SK-N-SH (cell line): ENCODE measurements around the gene FRYL. TPM values are rescaled to one million over a fixed set of nuclear protein-coding genes. Genes with fewer than 3 reads are reported as not detected.

ENCODE experiments used
- CTCF ChIA-PET: fragments of 300-600, 350-600 bp; formaldehyde crosslinking; extraction: SDS; loops from one replicate; lab custom pipeline; 2021; lab: Yijun Ruan, JAX
- POLR2A ChIA-PET: fragments of 350-600 bp; sonication (Branson Sonifier 250); formaldehyde crosslinking; extraction: SDS; loops from one replicate; lab custom pipeline; 2020; ENCODE audit warnings: antibody characterized with exemption, inconsistent platforms; lab: Yijun Ruan, JAX
- DNase-seq: peaks from one replicate; pipeline ENCODE4 v3.0.0; 2012
- H2AFZ ChIP-seq: fragments of 200-600 bp; sonication (generic); 2 replicates; pipeline ENCODE4 v1.8.1; 2016; ENCODE audit warnings: antibody characterized with exemption, mild to moderate bottlenecking, low read depth
- H3F3A ChIP-seq: fragments of 200-600 bp; sonication (generic); replicated peaks from 2 replicates; pipeline ENCODE3; 2016; ENCODE audit warnings: antibody characterized with exemption, mild to moderate bottlenecking; ENCODE audit not compliant: insufficient read depth
- H3K27ac ChIP-seq, 2 experiments: fragments of 200-500 bp in 1 of 2; fragments of 200-600 bp in 1 of 2; sonication (Bioruptor generic) in 1 of 2; sonication (generic), shearing (Covaris generic) in 1 of 2; 2 replicates each; pipeline versions ENCODE4 v1.5.1 to v1.6.1; 2014 to 2016; ENCODE audit warnings: low read depth in 2 of 2, inconsistent platforms in 1 of 2, low read length in 1 of 2, mild to moderate bottlenecking in 1 of 2, mixed read lengths in 1 of 2
- H3K27me3 ChIP-seq: fragments of 200-600 bp; sonication (generic), shearing (Covaris generic); 2 replicates; pipeline ENCODE4 v1.6.1; 2016; ENCODE audit warnings: mixed run types; ENCODE audit not compliant: insufficient read depth
- H3K36me3 ChIP-seq, 2 experiments: fragments of 200-500 bp in 1 of 2; fragments of 200-600 bp in 1 of 2; sonication (Bioruptor generic) in 1 of 2; sonication (generic) in 1 of 2; replicated peaks in 1 of 2; 2 replicates each; pipeline versions ENCODE3 to v1.5.1; 2014 to 2016; ENCODE audit warnings: low read length in 1 of 2, mild to moderate bottlenecking in 1 of 2; ENCODE audit not compliant: insufficient read depth in 2 of 2, control insufficient read depth in 1 of 2
- H3K4me1 ChIP-seq, 2 experiments: fragments of 200-500 bp in 1 of 2; fragments of 200-600 bp in 1 of 2; sonication (Bioruptor generic) in 1 of 2; sonication (generic), shearing (Covaris generic) in 1 of 2; 2 replicates each; pipeline versions ENCODE4 v1.5.1 to v1.6.1; 2014 to 2016; ENCODE audit warnings: low read depth in 1 of 2, low read length in 1 of 2, mixed run types in 1 of 2; ENCODE audit not compliant: insufficient read depth in 2 of 2, control insufficient read depth in 1 of 2
- H3K4me2 ChIP-seq: fragments of 200-600 bp; sonication (generic), shearing (Covaris generic); 2 replicates; pipeline ENCODE4 v1.6.1; 2017; ENCODE audit warnings: mixed run types
- H3K4me3 ChIP-seq, 2 experiments: fragments of 200-500 bp in 1 of 2; fragments of 200-600 bp in 1 of 2; sonication (Bioruptor generic) in 1 of 2; sonication (generic), shearing (Covaris generic) in 1 of 2; 2 replicates each; pipeline versions ENCODE4 v1.5.1 to v1.8.1; 2014 to 2016; ENCODE audit warnings: low read depth in 2 of 2, inconsistent platforms in 1 of 2, low read length in 1 of 2, mild to moderate bottlenecking in 1 of 2, mixed read lengths in 1 of 2, moderate library complexity in 1 of 2
- H3K79me2 ChIP-seq: fragments of 200-600 bp; sonication (generic); 2 replicates; pipeline ENCODE4 v1.8.1; 2017; ENCODE audit warnings: mild to moderate bottlenecking; ENCODE audit not compliant: insufficient read depth
- H3K9ac ChIP-seq: fragments of 200-600 bp; sonication (generic); 2 replicates; pipeline ENCODE4 v1.6.1; 2017; ENCODE audit warnings: mixed run types
- H3K9me2 ChIP-seq: fragments of 200-600 bp; sonication (generic); 2 replicates; pipeline ENCODE4 v1.6.1; 2017; ENCODE audit warnings: mixed run types
- H3K9me3 ChIP-seq: fragments of 200-600 bp; sonication (generic); 2 replicates; pipeline ENCODE4 v1.6.1; 2017; ENCODE audit warnings: mixed run types, mild to moderate bottlenecking, moderate library complexity
- H4K20me1 ChIP-seq: fragments of 200-600 bp; sonication (generic); 2 replicates; pipeline ENCODE4 v1.6.1; 2017; ENCODE audit warnings: mild to moderate bottlenecking, mixed run types; ENCODE audit not compliant: insufficient read depth
- CHD2 ChIP-seq: fragments of 150-350 bp; IDR thresholded peaks from 2 replicates; pipeline ENCODE4 v1.6.1; 2018; ENCODE audit warnings: low read length; ENCODE audit not compliant: partially characterized antibody
- CTCF ChIP-seq: fragments of 200-600 bp; sonication (generic); IDR thresholded peaks from 2 replicates; pipeline ENCODE4 v1.6.1; 2017; ENCODE audit warnings: antibody characterized with exemption, mild to moderate bottlenecking, moderate library complexity
- ELF1 ChIP-seq: IDR thresholded peaks from 2 replicates; pipeline ENCODE4 v1.4.0; 2012
- FOSL2 ChIP-seq: IDR thresholded peaks from 2 replicates; pipeline ENCODE4 v1.4.0; 2012; ENCODE audit warnings: low read depth, mild to moderate bottlenecking, moderate library complexity, borderline replicate concordance
- FOXJ3 ChIP-seq: sonication (generic); formaldehyde crosslinking; IDR thresholded peaks from 2 replicates; pipeline ENCODE4 v1.5.1; 2020; ENCODE audit warnings: mild to moderate bottlenecking, missing genetic modification reagents
- GATA2 ChIP-seq: sonication (generic); formaldehyde crosslinking; IDR thresholded peaks from 2 replicates; pipeline ENCODE4 v1.5.0; 2020; ENCODE audit warnings: mild to moderate bottlenecking, missing genetic modification reagents
- MEF2A ChIP-seq: IDR thresholded peaks from 2 replicates; pipeline ENCODE4 v1.4.0; 2012; ENCODE audit warnings: low read depth, borderline replicate concordance
- MXI1 ChIP-seq: IDR thresholded peaks from 2 replicates; pipeline ENCODE4 v1.6.1; 2012; ENCODE audit warnings: mild to moderate bottlenecking, low read depth, low read length, improper control_type of control experiment
- NFIC ChIP-seq: IDR thresholded peaks from 2 replicates; pipeline ENCODE4 v1.4.0; 2012; ENCODE audit warnings: borderline replicate concordance
- PBX3 ChIP-seq: IDR thresholded peaks from 2 replicates; pipeline ENCODE4; 2012
- POLR2AphosphoS5 ChIP-seq: IDR thresholded peaks from 2 replicates; pipeline ENCODE4 v1.6.1; 2012; ENCODE audit warnings: low read depth, low read length
- RAD21 ChIP-seq: IDR thresholded peaks from 2 replicates; pipeline ENCODE4 v1.6.1; 2012; ENCODE audit warnings: mild to moderate bottlenecking, low read length
- RCOR1 ChIP-seq: fragments of 150-350 bp; IDR thresholded peaks from 2 replicates; pipeline ENCODE4 v1.6.1; 2017; ENCODE audit warnings: antibody characterized with exemption, low read length
- RFX5 ChIP-seq: IDR thresholded peaks from 2 replicates; pipeline ENCODE4 v1.6.1; 2012; ENCODE audit warnings: mild to moderate bottlenecking, improper control_type of control experiment, low read length
- RXRA ChIP-seq: IDR thresholded peaks from 2 replicates; pipeline ENCODE4 v1.4.0; 2012; ENCODE audit warnings: low read depth, mild to moderate bottlenecking, borderline replicate concordance
- SMC3 ChIP-seq: IDR thresholded peaks from 2 replicates; pipeline ENCODE4 v1.6.1; 2012; ENCODE audit warnings: low read depth, low read length, improper control_type of control experiment
- USF2 ChIP-seq: fragments of 150-350 bp; IDR thresholded peaks from 2 replicates; pipeline ENCODE4 v1.6.1; 2017; ENCODE audit warnings: antibody characterized with exemption, low read length, low read depth, borderline replicate concordance
- WGBS: methylation state at CpG from one replicate; pipeline ENCODE4 v1.1.6; 2017; ENCODE audit warnings: low lambda C conversion rate; 5-methylcytosine and 5-hydroxymethylcytosine counted together
- polyA plus RNA-seq, 3 experiments: library from polyadenylated mRNA; depleted of rRNA; stranded (reverse); fragments of >200 nt; gene quantifications; 2 replicates each; pipeline ENCODE4 v1.2.3, GENCODE V29; 2012
- TF ChIP-seq, protein P1 (sequence below): IDR thresholded peaks from 2 replicates; pipeline ENCODE4 v1.6.1; 2012; ENCODE audit warnings: mild to moderate bottlenecking, low read depth, low read length, moderate library complexity
- TF ChIP-seq, protein P2 (sequence below): IDR thresholded peaks from 2 replicates; pipeline ENCODE4 v1.4.0; 2012; ENCODE audit warnings: low read depth

FRYL gene
- polyA plus RNA-seq, 1 of the 3 experiments (the other 2 are of a cell fraction) = 8.2 TPM

GRCh38 chr4:48470570-48470969 lies 309.5 kb downstream of the FRYL start (continued):
- TF ChIP-seq POLR2AphosphoS5 = no peak
- 0 out of 2 replicates have a peak, but pooled peaks have one; percentile 38 for TF ChIP-seq MXI1
- TF ChIP-seq FOSL2 = no peak
- TF ChIP-seq RCOR1 = peak; percentile 41; the same call in 1 of the 2 replicates
- TF ChIP-seq SMC3 = no peak
- TF ChIP-seq GATA2 (CRISPR knock-in tag) = no peak
- no peak for TF ChIP-seq USF2
- TF ChIP-seq RFX5 = no peak
- TF ChIP-seq PBX3 = no peak
- TF ChIP-seq CHD2 = peak; percentile 21
- TF ChIP-seq RXRA = no peak
- TF ChIP-seq CTCF = no peak
- TF ChIP-seq MEF2A = no peak
- TF ChIP-seq ELF1 = no peak

GRCh38 chr4:48470137-48470536 lies 309.9 kb downstream of the FRYL start:
- WGBS = 27% methylated on average over 1 of the region's 1 CpG
- no peak for DNase-seq
- Histone ChIP-seq H2AFZ (peak overlapping the region; percentile 7; the same call in 1 of the 2 replicates), H3K36me3 (no peaks in the 10 kb centered on the region), H3K9ac (no peak overlapping the region), H3K79me2 (no peaks in the 10 kb centered on the region), H3K27me3 (no peaks in the 10 kb centered on the region), H4K20me1 (no peaks in the 10 kb centered on the region), H3K27ac (peak overlapping the region in 1 of 2 experiments; percentile 67; a peak in 2 of 4 replicates), H3K4me2 (peak overlapping the region; percentile 10; the same call in 1 of the 2 replicates), H3K9me3 (no peaks in the 10 kb centered on the region), H3F3A (no peaks in the 10 kb centered on the region), H3K9me2 (no peaks in the 10 kb centered on the region), H3K4me1 (peaks cover 15 to 19% of the 10 kb centered on the region in 2 experiments; a peak in 3 of 4 replicates), H3K4me3 (no peak overlapping the region)
- CTCF ChIA-PET = interaction anchor here (0.6 to 2.6 kb wide), 7 partner anchors 8 to 35 kb away, joined by 3 to 10 read pairs (median 3); no protein-coding TSS in a partner anchor
- POLR2A ChIA-PET = no interaction called here
- no peak for TF ChIP-seq POLR2AphosphoS5
- no peak for TF ChIP-seq FOXJ3 (CRISPR knock-in tag)
- TF ChIP-seq, protein P1, sequence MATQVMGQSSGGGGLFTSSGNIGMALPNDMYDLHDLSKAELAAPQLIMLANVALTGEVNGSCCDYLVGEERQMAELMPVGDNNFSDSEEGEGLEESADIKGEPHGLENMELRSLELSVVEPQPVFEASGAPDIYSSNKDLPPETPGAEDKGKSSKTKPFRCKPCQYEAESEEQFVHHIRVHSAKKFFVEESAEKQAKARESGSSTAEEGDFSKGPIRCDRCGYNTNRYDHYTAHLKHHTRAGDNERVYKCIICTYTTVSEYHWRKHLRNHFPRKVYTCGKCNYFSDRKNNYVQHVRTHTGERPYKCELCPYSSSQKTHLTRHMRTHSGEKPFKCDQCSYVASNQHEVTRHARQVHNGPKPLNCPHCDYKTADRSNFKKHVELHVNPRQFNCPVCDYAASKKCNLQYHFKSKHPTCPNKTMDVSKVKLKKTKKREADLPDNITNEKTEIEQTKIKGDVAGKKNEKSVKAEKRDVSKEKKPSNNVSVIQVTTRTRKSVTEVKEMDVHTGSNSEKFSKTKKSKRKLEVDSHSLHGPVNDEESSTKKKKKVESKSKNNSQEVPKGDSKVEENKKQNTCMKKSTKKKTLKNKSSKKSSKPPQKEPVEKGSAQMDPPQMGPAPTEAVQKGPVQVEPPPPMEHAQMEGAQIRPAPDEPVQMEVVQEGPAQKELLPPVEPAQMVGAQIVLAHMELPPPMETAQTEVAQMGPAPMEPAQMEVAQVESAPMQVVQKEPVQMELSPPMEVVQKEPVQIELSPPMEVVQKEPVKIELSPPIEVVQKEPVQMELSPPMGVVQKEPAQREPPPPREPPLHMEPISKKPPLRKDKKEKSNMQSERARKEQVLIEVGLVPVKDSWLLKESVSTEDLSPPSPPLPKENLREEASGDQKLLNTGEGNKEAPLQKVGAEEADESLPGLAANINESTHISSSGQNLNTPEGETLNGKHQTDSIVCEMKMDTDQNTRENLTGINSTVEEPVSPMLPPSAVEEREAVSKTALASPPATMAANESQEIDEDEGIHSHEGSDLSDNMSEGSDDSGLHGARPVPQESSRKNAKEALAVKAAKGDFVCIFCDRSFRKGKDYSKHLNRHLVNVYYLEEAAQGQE = no peak
- TF ChIP-seq RFX5 = no peak
- no peak for TF ChIP-seq RXRA
- TF ChIP-seq, protein P2, sequence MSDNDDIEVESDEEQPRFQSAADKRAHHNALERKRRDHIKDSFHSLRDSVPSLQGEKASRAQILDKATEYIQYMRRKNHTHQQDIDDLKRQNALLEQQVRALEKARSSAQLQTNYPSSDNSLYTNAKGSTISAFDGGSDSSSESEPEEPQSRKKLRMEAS = no peak
- peak; percentile 46 for TF ChIP-seq GATA2 (CRISPR knock-in tag)
- no peak for TF ChIP-seq CTCF
- no peak for TF ChIP-seq NFIC
- TF ChIP-seq RAD21 = no peak
- TF ChIP-seq CHD2 = no peak
- no peak for TF ChIP-seq FOSL2
